ENCODE data around the gene CRYGD. TPM values are rescaled to one million over a fixed set of nuclear protein-coding genes. Genes with fewer than 3 reads are reported as not detected.
A peak's percentile ranks its signal among the peaks of the same experiment; 100 is the strongest.

CRYGD gene
- total and polyA plus RNA-seq, 2 of the 13 experiments (the other 11 are each of a cell fraction or from before 2014, with no cell fraction given) = not detected

- TF ChIP-seq ZNF646 (CRISPR knock-in tag; IDR thresholded peaks at IDR 0.05) = 0 out of 2 replicates have a peak, but pooled peaks have one; percentile 42
- TF ChIP-seq ZNF251 (CRISPR knock-in tag; IDR thresholded peaks at IDR 0.05) = no peak
- TF ChIP-seq DNMT1 (CRISPR knock-in tag; IDR thresholded peaks at IDR 0.05) = no peak
- no peak for TF ChIP-seq MAFF (IDR thresholded peaks at IDR 0.05; ENCODE audit: low read depth, low read length)
- TF ChIP-seq ZNF777 (CRISPR knock-in tag; IDR thresholded peaks at IDR 0.05) = peak; percentile 43
- no peak for TF ChIP-seq TGIF2 (CRISPR knock-in tag; IDR thresholded peaks at IDR 0.05)
- peak; percentile 22; the same call in 1 of the 2 replicates for TF ChIP-seq RCOR2 (CRISPR knock-in tag; IDR thresholded peaks at IDR 0.05)
- TF ChIP-seq ZNF530 (CRISPR knock-in tag; IDR thresholded peaks at IDR 0.05; ENCODE audit: low read depth) = no peak
- TF ChIP-seq MEIS1 (CRISPR knock-in tag; IDR thresholded peaks at IDR 0.05; ENCODE audit: borderline replicate concordance) = no peak
- TF ChIP-seq ELF3 (CRISPR knock-in tag; IDR thresholded peaks at IDR 0.05) = peak; percentile 59
- no peak; the same call in 1 of the 2 replicates for TF ChIP-seq PPARG (CRISPR knock-in tag; conservative IDR thresholded peaks at IDR 0.05)
- TF ChIP-seq CCAR2 (optimal IDR thresholded peaks at IDR 0.05; ENCODE audit: low read depth, low read length) = no peak
- TF ChIP-seq MAFK (conservative IDR thresholded peaks at IDR 0.05 in 1 of 2, IDR thresholded peaks at IDR 0.05 in 1 of 2; ENCODE audit: low read length in 2 of 2) = no peak
- no peak for TF ChIP-seq CAMTA2 (CRISPR knock-in tag; IDR thresholded peaks at IDR 0.05; ENCODE audit: borderline replicate concordance)
- no peak for TF ChIP-seq ZNF572 (CRISPR knock-in tag; IDR thresholded peaks at IDR 0.05)
- no peak for TF ChIP-seq E2F5 (CRISPR knock-in tag; conservative IDR thresholded peaks at IDR 0.05)
- no peak for TF ChIP-seq CSRNP1 (CRISPR knock-in tag; IDR thresholded peaks at IDR 0.05)
- TF ChIP-seq PCBP1 (IDR thresholded peaks at IDR 0.05; ENCODE audit: borderline replicate concordance, low read depth, low read length) = no peak
- TF ChIP-seq NCOA5 (CRISPR knock-in tag; IDR thresholded peaks at IDR 0.05) = no peak
- TF ChIP-seq ZNF784 (CRISPR knock-in tag; IDR thresholded peaks at IDR 0.05; ENCODE audit: borderline replicate concordance) = no peak
Observed at GRCh38 chr2:208129744-208130711, 5.7 kb upstream of the CRYGD start, which contains the start of gene CRYGC (continued).

Data from HepG2 (cell line).